ENCODE data around the gene LOXL1.

DNA sequence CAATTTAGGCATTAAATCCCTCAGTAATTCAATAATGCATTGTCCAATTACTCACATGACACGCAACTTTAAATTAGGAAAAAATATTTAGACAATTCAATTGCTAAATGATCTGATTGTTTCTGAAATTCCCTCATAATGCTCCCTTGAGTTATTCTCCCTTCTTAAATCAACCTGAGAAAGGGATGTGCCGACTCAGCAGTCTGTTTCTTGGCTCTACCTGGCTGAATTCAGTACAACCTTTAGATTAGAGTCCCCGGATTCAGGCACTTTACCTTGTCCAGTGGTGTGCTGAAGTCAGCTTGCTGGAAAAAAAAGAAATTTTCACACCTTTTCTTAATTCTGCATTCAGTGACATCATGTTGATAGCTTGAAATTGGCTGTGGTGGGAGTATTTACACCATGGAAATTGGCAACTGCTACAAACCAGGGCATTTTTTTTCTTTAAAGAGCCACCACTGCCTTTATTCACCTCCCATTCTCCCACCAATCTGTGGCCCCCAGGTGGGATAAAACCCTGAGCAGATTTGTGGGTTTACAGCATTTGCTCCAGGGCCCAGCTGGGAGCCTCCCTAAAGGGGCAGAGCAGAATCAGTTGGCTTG lies 20.9 kb upstream of the LOXL1 start:
- TF ChIP-seq, protein P1, sequence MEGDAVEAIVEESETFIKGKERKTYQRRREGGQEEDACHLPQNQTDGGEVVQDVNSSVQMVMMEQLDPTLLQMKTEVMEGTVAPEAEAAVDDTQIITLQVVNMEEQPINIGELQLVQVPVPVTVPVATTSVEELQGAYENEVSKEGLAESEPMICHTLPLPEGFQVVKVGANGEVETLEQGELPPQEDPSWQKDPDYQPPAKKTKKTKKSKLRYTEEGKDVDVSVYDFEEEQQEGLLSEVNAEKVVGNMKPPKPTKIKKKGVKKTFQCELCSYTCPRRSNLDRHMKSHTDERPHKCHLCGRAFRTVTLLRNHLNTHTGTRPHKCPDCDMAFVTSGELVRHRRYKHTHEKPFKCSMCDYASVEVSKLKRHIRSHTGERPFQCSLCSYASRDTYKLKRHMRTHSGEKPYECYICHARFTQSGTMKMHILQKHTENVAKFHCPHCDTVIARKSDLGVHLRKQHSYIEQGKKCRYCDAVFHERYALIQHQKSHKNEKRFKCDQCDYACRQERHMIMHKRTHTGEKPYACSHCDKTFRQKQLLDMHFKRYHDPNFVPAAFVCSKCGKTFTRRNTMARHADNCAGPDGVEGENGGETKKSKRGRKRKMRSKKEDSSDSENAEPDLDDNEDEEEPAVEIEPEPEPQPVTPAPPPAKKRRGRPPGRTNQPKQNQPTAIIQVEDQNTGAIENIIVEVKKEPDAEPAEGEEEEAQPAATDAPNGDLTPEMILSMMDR (IDR thresholded peaks at IDR 0.05; ENCODE audit: poor library complexity, severe bottlenecking) = no peak
- TF ChIP-seq, protein P2, sequence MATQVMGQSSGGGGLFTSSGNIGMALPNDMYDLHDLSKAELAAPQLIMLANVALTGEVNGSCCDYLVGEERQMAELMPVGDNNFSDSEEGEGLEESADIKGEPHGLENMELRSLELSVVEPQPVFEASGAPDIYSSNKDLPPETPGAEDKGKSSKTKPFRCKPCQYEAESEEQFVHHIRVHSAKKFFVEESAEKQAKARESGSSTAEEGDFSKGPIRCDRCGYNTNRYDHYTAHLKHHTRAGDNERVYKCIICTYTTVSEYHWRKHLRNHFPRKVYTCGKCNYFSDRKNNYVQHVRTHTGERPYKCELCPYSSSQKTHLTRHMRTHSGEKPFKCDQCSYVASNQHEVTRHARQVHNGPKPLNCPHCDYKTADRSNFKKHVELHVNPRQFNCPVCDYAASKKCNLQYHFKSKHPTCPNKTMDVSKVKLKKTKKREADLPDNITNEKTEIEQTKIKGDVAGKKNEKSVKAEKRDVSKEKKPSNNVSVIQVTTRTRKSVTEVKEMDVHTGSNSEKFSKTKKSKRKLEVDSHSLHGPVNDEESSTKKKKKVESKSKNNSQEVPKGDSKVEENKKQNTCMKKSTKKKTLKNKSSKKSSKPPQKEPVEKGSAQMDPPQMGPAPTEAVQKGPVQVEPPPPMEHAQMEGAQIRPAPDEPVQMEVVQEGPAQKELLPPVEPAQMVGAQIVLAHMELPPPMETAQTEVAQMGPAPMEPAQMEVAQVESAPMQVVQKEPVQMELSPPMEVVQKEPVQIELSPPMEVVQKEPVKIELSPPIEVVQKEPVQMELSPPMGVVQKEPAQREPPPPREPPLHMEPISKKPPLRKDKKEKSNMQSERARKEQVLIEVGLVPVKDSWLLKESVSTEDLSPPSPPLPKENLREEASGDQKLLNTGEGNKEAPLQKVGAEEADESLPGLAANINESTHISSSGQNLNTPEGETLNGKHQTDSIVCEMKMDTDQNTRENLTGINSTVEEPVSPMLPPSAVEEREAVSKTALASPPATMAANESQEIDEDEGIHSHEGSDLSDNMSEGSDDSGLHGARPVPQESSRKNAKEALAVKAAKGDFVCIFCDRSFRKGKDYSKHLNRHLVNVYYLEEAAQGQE (IDR thresholded peaks at IDR 0.05; ENCODE audit: borderline replicate concordance) = no peak
- no peak for TF ChIP-seq EZH2 (IDR thresholded peaks at IDR 0.05; ENCODE audit: borderline replicate concordance, insufficient read depth, low read length, poor library complexity, severe bottlenecking)
- TF ChIP-seq POLR2AphosphoS5 (IDR thresholded peaks at IDR 0.05) = no peak
- TF ChIP-seq SMC3 (conservative IDR thresholded peaks at IDR 0.05; ENCODE audit: poor library complexity) = no peak
